Raji (cell line): ENCODE results near the gene FGF14.

ENCODE experiments used
- POLR2A ChIP-seq: IDR thresholded peaks from 2 replicates; pipeline ENCODE4 v1.6.1; 2011; ENCODE audit warnings: low read depth, low read length, control low read depth; ENCODE audit not compliant: insufficient read depth

The FGF14 gene

DNA sequence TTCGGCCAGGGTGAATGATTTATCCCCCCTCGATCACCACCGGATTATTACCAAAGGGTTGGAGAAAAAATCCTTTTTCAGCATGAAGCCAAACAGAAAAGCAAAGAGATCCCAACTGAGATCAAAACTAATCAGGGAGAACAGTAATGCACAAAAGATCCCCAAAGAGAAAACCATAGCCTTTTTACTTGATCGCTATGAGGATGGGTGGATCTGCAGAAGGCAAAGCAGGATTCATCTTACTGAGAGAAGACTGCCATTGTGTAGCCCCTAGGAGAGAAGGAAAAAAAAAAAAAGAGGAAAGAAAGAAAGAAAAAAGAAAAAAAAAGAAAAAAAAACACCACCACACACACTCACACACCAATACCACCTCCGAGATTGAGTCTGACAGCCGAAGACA lies at the start of gene FGF14:
TSS of gene FGF14 (minus strand) at position 283 of the 400 bp plus-strand sequence.
- TF ChIP-seq POLR2A: no peak

DNA sequence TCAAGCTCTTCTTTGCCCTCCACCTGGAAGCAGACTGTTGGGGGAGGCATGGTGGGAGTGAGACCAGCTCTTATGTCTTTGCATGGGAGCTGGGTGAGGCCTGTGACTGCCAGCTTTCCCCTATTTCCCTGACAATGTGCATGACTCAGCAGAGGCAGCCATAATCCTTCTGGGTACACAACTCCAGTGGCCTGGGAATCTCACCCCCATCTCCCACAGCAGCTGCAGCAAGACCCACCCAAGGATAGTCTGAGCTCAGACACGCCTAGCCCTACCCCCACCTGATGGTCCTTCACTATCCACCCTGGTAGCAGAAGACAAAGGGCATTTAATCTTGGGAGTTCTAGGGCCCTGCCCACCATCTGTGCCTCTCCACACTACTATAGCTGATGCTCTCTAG lies 41.4 kb upstream of the FGF14 start:
- TF ChIP-seq POLR2A: no peak

DNA sequence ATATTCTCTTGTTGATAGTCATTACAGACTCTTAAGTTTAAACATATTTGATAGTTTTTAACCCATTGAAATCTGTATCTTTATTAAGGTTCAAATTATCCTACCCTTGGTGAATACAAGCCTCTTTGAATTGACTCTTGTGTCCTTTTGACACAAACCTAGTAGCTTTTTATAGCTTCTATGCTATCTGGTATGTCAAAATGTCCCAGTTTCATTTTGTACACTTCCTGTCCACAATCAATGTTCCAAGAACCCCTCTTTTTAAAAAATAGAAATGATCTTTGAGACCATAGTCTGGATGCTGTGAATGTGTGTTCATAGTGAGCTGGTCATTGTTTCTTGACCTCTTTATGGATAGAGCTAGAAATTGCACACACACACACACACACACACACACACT lies 39.2 kb upstream of the FGF14 start:
- no peak for TF ChIP-seq POLR2A

DNA sequence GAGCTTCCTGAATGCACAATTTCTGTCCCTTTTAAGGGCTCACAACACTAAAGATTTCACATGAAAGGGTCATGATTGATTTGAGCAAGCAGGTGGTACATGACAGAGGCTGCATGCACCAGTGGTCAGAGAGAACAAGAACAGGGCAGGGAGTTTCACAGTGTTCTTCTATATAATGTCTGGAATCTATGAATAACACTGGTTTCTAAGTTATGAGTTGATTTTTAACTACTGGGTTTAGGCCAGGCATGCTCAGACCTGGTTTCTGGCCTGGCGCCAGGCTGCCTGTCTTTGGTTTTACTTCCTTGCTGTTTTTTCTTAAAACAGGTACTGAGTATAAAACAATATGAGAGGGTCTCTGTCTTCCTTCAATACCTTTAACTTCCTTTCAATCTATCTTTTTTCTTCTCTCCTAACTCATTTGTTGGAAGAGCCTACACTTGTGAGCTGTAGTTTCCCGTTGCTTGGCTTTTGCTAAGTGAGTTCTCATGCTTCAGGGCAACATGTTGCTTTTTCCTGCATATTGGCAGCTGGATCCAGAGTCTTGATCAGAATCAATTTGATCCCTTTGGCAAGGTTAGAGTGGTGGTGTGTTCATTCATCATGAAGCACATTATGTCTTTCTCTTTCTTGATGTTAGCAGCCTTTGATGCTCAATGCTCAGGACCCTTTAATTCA lies 38.5 kb upstream of the FGF14 start:
- no peak for TF ChIP-seq POLR2A

DNA sequence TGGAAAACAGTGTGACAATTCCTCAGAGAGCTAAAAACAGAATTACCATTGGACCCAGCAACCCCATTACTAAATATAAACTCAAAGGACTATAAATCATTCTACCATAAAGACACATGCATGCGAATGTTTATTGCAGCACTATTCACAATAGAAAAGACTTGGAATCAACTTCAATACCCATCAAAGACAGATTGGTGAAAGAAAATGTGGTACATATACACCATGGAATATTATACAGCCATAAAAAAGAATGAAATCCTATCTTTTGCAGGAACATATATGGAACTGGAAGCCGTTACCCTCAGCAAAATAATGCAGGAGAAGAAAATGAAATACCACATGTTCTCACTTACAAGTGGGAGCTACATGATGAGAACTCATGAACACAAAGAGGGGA lies 20.8 kb upstream of the FGF14 start:
- no peak for TF ChIP-seq POLR2A

DNA sequence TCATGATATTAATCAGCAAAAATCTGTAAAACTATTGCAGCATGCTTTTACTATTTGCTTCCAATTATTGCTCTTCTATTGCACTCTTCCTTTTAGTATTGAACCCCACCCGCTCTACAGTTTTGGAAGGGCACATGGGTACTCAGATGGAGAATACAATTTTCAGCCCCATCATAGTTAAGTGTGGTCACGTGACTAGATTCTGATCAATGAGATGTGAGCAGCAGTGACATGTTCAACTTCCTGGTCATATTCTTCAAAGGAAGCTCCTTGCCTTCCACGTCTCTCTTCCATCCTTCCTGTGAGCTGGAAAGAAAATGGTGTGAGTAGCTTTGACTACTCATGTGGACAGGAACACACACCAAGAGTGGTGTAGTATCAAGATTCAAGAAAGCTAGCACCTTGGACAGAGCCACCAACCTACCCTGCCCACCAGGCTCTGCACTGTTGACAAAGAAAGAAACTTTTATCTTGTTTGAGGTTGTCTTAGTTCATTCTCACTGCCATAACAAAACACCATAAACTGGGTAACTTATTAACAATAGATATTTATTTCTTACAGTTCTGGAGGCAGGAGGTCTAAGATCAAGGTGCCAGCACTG lies 3.8 kb upstream of the FGF14 start:
- no peak for TF ChIP-seq POLR2A

DNA sequence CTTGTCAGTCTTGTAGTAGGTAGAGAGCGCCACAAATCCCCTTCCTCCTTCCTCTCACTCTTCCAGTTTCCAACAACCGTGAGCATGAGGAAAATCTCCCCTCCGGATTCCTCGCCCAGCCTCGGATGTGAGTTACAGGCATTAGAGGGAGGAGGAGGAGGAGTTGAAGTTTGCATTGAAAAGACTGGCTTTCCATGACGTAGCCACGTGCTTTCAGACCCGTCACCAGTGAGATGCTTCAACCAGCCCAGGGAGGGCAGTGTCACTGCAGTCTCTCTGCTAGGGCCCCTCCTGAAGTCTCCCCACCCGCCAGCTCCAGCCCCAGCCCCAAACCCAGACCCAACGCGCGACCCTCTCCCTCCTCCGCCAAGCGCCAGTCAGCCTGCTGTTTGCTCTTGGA lies 442 bp upstream of the FGF14 start:
- no peak for TF ChIP-seq POLR2A

DNA sequence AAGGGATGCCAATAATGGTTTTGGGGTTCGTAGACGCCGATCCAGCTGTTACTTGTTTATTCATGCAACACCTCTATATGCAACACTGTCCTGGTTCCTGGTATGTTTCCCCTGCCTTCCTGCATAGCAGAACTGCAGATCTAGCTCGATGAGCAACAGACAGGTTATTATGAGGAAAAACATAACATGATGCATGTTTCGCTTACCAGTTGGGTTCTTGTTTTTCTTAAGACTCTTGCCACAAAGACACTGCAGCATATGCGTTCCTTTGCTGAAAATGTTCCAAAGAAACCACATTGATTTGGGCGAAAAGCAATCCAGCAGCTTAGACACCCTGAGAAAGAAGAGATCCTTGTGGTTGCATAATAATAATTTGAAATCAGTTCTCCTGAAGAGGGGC lies 583 bp downstream of the FGF14 start:
- no peak for TF ChIP-seq POLR2A

DNA sequence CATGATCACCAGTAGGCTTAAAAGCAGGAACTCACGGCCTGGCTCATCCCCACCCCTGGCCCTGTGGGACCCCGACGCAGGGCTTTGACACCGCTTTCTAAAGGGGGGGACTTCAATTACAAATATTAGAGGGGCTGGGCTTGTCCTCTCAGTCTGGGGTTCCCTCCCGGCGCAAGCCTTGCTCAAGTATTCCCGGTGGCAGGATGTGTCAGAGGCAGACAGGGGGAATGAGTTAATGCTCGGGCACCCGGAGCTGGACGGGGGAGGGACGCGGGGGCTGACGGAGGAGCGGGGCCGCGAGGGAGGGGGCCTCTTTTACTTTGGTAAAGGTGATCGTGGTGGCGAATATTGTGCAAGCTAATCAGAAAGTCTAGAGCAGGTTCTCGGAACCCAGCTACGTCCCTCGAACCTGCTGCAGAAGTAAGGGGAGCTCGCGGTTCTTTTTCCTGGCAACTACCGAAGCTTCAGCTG lies 1.1 kb downstream of the FGF14 start:
- TF ChIP-seq POLR2A: no peak

DNA sequence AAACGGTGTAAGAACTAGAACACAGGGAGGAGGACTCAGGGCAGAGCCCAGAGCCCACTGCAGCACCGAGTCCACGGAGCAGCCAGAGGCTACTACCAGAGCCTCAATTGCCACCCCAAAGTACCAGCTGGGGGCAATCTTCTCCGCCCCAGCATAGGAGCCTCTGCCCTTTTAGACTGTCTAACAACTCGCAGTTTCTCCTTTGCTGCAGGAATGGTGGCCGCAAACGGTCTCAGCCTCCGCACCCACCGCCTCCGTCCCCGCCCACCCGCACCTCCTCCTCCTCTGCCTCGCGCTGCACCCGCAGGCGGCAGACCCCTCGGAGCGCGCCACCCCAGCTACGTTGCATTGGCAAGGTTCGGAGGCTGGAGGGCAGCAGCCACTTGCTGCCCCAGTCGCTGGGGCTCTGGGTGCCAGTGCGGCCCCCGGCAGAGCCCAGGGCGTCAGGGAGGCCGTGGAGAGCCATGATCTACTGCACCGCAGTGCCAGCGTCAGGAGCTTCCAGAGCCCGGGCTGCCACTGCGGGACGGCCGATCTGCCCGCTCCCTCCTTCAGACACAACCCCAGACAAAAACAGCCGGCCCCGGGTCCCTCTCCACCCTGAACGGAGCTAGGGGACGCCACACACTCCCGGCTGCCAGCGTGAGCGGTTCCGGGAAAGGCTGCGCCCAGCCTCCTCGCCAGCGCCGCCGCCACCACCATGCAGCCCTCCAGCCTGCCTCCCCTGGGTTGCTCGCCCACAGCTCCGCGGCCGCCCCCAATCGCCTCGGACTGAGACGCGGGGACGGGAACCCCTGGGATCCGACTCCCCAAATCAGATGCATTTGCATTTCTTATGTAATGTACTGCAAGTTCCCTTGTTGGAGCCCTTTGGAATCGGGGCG lies 1.8 kb downstream of the FGF14 start:
- no peak for TF ChIP-seq POLR2A

DNA sequence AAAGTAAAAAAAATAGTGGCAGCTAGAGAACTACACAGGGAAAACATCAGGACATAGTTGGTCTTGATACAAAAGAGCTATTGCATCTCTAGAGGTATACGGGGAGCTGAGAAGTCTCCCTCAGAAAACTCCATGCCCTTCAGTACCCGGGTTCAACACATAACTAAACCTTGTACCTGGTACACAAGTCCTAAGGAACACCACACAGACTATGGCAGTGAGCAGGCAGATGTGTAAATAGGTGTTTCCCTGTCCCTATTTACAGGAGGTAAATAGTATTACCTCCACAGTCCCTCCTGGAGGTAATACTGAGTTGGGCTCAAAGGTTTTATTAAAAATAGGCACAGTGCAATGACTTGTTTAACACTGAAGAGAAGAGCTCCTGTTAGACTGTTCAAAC lies 5.9 kb downstream of the FGF14 start:
- no peak for TF ChIP-seq POLR2A

DNA sequence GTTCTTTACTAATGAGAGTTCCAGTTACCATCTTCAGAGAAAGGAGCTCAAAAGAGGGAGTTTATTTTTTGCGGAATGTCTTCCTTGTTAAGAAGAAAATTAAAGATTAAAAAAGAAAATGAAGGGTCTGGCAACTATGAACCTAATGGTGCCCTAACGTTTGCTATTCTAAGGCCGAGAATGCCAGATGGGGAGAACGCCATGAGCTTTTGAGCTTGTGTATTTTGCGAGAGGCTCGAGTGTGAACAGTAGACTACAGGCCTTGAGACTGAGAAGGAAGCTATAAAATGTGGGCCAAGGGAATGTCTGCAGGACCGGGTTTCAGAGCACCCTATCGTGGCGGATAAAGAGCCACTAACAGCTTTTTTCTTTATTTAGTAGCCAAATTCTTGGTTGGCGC lies 6.7 kb downstream of the FGF14 start:
- no peak for TF ChIP-seq POLR2A

DNA sequence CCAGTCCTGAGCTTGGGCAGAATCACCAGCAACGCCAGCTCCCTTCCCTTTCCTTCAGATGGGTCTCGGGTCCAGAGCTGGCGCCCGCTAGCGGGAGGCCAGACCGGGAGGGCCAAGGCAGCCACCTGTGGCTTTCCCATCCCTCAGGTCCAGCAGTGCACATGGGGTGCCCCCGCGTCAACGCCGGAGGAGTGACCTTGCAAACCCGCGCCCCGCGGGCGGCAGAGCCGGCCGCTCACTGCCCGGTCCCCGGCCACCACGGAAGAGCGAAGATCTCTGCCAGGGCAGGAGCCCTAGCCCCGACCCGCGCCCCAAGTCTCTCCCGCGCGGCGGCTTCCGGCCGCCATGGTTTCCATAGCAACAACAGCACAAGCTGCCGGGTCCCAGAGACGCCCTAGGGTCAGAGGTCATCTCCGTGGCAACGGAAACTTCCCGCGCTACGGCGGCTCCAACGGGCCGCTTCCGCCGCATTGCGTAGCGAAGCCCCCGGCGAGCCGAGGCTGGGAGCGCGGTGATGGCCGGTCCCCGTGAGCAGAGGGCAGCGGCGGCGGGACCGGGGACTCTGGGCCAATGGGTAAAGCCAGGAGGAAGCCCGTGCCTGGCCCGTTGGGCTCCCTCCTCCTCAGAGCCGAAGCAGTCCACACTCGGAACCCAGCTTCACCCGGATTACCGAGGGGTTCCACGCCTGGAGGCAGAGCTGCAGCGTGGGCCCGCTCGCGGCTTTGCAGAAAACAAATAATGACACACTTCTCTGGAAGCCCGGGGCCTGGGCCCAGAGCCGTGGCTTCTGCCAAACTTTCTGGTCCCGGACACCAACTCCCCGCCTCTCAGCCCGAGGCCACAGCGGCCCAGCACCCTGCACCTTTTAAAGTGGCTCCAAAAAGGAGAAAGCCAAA lies 7.4 kb downstream of the FGF14 start:
- no peak for TF ChIP-seq POLR2A

DNA sequence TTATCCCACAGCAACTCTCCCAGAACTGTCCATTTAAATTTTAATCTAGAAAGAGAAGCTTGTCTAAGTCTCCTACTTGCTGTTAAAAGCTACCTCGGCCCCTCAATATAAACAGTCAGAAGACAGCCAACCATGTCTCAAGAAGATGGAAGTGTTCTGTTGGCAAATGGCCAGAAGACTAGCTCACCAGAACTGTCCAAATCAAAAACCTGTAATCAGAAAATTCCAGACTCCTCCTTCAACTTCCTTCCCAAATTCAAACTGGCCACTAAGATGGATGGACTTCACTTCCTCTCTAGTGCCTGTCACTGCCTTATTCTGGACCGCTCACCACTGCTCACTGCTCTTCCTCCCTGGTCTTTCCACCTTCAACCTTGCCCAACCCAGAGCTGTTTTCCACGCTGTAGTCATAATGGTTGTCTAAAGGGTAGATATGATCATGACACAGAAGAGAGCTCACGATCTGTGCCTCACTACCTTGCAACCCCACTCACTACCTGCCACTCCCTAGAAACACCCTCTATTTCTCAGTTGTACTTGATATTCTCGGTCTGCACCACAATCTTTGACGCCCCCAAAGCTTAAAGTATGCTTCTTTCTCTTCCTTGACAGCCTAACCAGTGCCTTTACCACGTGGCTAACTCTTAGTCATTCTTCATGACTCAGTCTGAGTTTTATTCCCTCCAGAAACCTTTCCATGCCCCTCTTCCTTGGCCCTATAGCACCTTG lies 9.2 kb downstream of the FGF14 start:
- TF ChIP-seq POLR2A: no peak
